Measurements from ENCODE around the gene PACS1.
A peak's percentile ranks its signal among the peaks of the same experiment; 100 is the strongest.

PACS1 gene

GRCh38 chr11:66047541-66048365, 22.3 kb upstream of the PACS1 start:
- intact Hi-C loops (cut with DNase I; ENCODE audit: low total_unique reads), result no loop called here
- TF ChIP-seq CTCF (IDR thresholded peaks at IDR 0.05), result no peak
- Histone ChIP-seq H3K36me3 (no peaks in the 10 kb centered on the region), H3K9me3 (no peaks in the 10 kb centered on the region), H3K27ac (no peak overlapping the region), H3K27me3 (peaks cover 0 to 11% of the 10 kb centered on the region in 2 donors), H3K4me1 (peaks cover 0 to 34% (median 27%) of the 10 kb centered on the region in 4 donors), H3K4me3 (no peak overlapping the region)
- DNase-seq, result no peak

GRCh38 chr11:66048547-66049323, 21.3 kb upstream of the PACS1 start, which contains the start of gene GAL3ST3:
Gene GAL3ST3 (minus strand): TSS chr11:66049161. CDS start chr11:66045415, 3,746 bp downstream.
- intact Hi-C loops (cut with DNase I; ENCODE audit: low total_unique reads), result no loop called here
- Histone ChIP-seq H3K27me3 (peaks cover 0 to 11% of the 10 kb centered on the region in 2 donors), H3K9me3 (no peaks in the 10 kb centered on the region), H3K4me3 (peak within 1 kb of the TSS in 1 of 2 donors; percentile 25), H3K27ac (no peak within 1 kb of the TSS), H3K36me3 (no peaks in the 10 kb centered on the region), H3K4me1 (peaks cover 0 to 43% (median 36%) of the 10 kb centered on the region in 4 donors)
- no peak for TF ChIP-seq CTCF (IDR thresholded peaks at IDR 0.05)
- DNase-seq, result no peak

- DNase-seq, result no peak
- no peak for TF ChIP-seq CTCF (IDR thresholded peaks at IDR 0.05)
- intact Hi-C loops (cut with DNase I; ENCODE audit: low total_unique reads), result no loop called here
- Histone ChIP-seq H3K4me1 (peaks cover 0 to 46% (median 31%) of the 10 kb centered on the region in 4 donors), H3K4me3 (no peak overlapping the region), H3K36me3 (peaks cover 13 to 18% (median 17%) of the 10 kb centered on the region in 3 donors), H3K27me3 (peaks cover 0 to 11% of the 10 kb centered on the region in 2 donors), H3K27ac (peak overlapping the region in 1 of 2 donors; percentile 89), H3K9me3 (no peaks in the 10 kb centered on the region)
Observed at GRCh38 chr11:66050581-66051231, 19.4 kb upstream of the PACS1 start.

GRCh38 chr11:66051371-66051765, 18.7 kb upstream of the PACS1 start:
- Histone ChIP-seq H3K36me3 (peaks cover 18 to 25% (median 22%) of the 10 kb centered on the region in 3 donors), H3K27me3 (peaks cover 0 to 11% of the 10 kb centered on the region in 2 donors), H3K4me3 (peak overlapping the region; percentile 78 to 86), H3K9me3 (no peaks in the 10 kb centered on the region), H3K4me1 (peaks cover 0 to 46% (median 31%) of the 10 kb centered on the region in 4 donors), H3K27ac (peak overlapping the region; percentile 83 to 89)
- no peak for TF ChIP-seq CTCF (IDR thresholded peaks at IDR 0.05)
- intact Hi-C loops (cut with DNase I; ENCODE audit: low total_unique reads), result no loop called here
- no peak for DNase-seq
